NCI-H1105 treated with DMSO at 0.1 percent for 48 hours (cell line): ENCODE measurements around the gene OBP2A.
"Not testable (repeated sequence)": the region's sequence is repeated elsewhere in the genome, so short reads cannot be mapped to it uniquely, and the experiment has no call there.

Experiments
- DNase-seq: peaks from one replicate; lab custom pipeline; 2025; lab: John Stamatoyannopoulos, UW

The OBP2A gene

DNA sequence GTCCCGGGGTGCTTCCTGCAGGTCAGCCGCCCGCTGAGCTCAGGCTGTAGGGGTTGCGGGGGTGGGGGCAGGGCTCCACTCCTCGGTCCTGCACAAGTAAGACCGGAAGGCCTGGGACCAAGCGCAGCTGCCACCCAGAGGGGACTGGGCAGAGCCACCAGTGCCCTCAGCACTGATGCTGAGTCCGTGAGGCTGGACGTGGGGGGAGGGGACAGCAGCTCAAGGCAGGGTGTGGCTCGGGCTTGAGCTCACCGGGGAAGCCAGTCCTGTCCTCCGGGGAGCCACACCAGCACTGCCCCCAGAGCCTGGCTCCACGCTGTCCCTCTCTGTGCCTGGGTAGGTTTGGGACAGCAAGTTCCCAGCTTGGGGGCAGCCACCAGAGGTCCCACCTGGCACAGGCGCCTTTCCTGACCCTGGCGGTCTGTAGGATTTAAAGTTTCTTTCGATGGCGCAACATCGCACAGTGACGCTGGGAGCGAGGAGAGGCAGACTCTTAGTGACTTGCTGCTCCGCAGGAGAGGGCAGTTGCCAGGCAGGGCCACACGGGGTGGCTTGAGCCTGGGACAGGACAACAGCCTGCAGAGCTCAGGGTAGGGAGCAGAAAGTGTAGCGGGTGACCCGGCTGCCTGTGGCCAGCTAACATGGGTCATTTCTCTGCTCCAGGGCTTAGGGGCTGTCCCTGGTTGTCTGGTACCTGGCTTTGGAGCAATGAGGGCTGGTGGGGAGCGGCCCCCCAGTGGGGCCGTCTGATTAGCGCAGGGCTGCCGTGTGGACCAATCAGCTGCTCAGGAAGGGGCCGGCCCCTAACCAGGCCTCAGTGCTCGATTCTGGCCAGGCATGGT, 19.0 kb upstream of the OBP2A start:
- DNase-seq, result no peak

GRCh38 chr9:135528842-135529435, 17.0 kb upstream of the OBP2A start:
- DNase-seq, result not testable (repeated sequence)

DNA sequence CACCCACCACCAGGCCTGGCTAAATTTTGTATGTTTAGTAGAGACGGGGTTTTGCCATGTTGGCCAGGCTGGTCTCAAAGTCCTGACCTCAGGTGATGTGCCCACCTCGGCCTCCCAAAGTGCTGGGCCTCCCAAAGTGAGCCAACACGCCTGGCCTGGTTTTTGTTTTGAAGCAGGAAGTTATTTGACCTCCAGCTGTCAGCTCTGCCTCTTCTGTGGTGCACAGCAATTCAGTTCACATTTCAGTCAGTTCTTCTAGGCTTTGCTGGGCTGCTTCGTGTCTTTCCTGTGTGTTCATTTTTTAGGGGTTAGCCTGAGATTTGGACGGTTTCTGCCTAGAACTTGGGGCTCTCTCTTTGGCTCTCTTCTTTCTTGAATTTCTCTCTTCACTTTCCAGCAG, 15.8 kb upstream of the OBP2A start:
- no peak for DNase-seq

DNA sequence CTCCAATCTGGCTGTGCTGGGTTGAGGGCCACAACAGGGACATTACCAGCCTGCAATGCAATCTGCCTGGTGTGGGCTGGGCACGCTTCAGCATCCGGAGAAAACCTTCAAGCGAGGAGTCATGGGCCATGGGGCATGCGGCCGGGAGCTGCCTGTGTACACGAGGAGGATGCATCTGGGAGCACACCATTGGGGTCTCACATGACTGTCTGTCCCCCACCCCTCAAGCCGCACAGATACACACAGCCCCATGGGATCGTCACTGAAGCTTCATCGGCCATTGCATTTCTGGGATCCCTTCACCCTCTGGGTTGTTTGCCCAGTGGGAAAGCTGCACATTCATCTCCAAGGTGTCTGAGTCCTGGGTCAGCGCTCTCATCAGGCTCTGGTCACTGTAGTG, 14.8 kb upstream of the OBP2A start:
- no peak for DNase-seq

- DNase-seq, result no peak
Measured at GRCh38 chr9:135533113-135533512, 12.8 kb upstream of the OBP2A start.

DNA sequence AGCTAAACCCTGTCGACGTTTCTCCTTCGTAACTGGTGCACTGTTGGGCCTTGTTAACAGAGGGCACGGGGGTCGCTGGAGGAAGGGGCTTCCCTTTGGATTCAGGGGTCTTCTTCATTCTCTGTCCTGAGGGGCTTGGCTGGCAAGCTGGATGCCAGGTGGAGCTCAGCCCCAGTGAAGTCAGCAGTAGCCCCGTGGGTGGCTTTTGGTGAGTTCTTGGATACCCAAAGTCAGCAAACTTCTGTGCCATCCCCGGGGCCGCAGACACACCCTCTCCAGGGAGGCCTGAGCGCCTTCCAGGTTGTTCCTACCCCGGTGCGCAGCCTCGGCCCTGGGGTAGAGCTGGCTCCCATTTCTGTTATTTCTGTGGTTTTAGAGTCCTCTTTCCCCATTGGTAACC, 12.3 kb upstream of the OBP2A start:
- no peak for DNase-seq

DNA sequence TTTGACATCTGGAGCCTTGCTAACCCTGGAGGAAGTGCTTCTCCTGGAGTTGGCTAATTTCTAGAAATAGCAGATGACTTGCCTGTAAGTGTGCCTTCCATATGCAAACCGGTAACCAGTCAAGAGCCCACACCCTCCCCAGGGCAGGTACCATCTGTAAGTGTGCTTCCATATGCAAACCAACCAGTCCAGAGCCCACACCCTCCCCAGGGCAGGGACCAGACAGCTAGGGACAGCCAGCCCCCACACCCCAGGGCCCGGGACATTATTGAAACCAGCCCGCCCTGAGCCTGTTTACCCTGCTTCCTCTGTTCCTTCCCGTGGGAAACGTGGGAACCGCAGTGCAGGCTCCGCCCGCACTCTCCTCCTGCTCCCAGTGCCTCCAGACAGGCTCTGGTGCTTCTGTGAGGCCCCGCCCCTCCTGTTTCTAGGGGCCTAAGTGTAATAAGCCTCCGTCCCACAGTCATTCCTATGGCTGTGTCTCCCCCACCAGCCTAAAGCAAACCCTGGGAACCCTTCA, 11.7 kb upstream of the OBP2A start:
- not testable (repeated sequence) for DNase-seq

DNA sequence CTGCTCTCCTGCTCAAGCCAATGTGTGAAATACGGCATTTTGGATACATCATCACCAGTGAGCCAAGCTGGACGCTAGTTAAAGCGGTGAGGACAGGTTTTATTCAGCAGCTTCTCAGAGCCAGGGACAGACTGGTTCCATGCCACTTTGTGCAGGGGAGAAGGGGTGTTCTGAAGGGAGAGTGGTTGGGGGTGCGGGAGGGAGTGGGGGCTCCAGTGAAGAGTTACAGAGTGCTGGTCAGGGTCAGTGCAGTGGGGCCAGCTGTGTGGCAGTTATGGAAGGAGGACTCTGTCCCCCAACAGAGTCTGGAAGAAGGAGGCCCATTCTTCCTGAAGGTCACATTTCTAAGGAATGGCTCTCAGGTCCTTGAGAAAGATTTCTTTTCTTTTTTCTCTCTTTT, 11.1 kb upstream of the OBP2A start:
- not testable (repeated sequence) for DNase-seq

- not testable (repeated sequence) for DNase-seq
Measured at GRCh38 chr9:135535631-135536030, 10.3 kb upstream of the OBP2A start.

DNA sequence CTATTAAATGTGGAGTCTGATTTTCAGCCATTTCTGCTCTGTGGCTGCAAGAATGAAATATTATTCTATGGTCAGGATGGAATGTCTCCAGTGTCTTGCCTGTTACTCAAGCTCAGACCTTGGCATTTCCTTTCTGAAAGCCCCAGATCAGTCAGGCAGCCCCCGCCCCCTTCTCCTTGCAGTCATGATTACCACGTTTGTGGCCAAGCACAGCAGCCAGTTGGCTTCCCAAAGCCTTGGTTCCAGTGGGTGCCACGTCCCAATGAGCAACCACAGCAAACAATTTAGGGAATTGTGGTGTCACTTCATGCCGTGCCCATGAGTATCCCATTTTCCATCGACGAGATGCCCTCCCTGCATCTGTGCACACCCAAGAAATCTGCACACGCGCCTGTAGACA, 9.7 kb upstream of the OBP2A start:
- no peak for DNase-seq

DNA sequence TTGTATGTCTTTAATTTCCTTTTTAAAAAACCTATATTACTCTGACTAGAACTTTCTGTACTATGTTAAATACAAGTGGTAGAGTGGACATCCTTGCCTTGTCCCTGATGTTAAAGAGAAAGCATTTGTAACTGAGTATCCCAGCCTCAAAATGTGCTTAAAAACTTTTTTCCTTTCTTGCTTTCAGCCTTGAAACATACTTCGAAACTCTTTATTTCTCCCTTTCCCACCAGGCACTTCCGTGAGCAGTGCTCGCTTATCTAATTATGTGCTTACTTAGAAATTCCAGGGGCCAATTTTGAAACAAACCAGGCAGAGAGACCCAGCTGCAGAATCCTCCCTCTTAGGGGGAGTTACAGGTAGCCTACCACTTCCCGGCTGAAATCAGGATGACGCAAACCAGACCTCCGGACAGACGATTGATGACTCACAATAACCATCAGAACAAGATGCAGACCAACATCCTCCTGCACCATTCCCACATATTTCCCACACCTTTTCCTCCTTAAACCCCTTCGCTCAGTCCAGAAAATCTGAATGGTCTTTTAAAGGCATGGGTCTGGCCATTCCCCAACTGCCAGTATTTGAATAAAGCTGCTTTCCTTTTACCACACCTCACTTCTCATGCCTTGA, 2.5 kb upstream of the OBP2A start:
- not testable (repeated sequence) for DNase-seq

DNA sequence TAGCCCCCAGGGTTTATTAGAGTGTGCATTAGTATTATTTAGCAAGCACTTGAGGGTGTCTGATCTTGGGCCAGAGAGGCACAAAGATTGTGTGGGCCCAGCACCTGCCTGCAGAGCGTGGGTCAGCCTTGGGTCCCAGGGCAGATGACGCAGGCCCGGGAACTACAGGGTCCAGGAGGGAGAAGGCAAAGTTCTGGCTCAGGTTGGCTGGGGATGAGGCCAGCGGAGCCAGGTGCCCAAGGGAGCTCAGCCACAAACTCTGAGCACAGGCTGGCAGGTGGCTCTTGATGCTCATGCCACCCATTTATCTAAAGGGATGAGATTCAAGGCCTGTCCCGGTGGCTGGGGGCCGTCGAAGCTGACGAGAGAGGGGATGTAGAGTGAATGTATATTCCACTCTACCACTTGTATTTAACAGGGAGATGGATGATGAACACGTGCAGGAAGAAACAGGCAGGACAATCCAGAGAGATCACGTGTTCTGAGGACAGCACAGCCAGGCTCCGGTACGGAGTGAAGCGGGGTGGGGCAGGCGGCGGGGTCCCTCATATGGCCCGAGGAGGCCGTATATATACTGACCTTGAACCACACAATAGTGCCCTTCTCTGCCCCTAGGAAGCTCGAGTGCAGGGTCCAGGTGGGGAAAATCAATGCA, 818 bp upstream of the OBP2A start:
- no peak for DNase-seq

GRCh38 chr9:135546792-135547617, 1.1 kb downstream of the OBP2A start:
- not testable (repeated sequence) for DNase-seq

DNA sequence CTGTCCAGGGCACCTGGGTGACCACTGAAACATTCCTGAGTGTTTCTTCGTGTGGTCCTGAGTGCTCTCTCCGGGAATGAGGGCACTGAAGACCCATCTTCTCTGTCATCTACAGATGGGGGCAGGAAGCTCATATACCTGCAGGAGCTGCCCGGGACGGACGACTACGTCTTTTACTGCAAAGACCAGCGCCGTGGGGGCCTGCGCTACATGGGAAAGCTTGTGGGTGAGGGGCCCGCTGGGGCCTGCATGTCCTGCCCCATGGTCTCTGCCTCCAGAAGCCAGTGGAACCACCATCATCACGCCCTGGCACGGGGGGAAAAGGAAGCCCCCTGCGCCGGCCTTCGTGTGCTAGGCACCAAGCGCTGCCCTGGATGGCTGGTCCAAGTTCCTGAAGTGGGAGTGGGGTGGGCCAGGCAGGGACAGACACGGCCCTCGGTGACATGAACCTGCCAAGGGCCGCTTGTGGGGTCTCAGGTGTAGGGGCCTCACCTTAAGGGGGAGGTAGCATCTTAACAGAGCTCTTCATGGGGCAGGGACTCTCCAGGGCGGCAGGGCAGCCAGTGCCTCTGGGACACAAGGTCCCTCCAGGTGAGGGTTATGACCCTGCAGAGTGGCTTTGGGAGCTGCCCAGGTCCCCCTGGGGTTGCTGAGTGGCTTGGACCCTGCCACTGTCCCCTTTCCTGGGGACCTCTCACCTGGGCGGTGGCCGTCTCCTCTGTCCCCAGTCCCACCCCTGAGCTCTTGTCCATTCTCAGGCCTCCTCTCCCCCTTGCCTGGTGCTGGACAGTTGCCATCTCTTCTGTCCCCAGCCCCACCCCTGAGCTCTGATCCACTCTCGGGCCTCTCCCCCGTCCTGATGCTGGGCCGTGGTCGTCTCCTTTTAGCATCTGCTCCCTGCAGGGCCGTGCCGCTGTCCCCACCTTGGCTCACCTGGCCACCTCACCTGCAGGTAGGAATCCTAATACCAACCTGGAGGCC, 2.1 kb downstream of the OBP2A start:
- DNase-seq, result no peak

GRCh38 chr9:135549478-135550343, 3.8 kb downstream of the OBP2A start:
- DNase-seq, result not testable (repeated sequence)

DNA sequence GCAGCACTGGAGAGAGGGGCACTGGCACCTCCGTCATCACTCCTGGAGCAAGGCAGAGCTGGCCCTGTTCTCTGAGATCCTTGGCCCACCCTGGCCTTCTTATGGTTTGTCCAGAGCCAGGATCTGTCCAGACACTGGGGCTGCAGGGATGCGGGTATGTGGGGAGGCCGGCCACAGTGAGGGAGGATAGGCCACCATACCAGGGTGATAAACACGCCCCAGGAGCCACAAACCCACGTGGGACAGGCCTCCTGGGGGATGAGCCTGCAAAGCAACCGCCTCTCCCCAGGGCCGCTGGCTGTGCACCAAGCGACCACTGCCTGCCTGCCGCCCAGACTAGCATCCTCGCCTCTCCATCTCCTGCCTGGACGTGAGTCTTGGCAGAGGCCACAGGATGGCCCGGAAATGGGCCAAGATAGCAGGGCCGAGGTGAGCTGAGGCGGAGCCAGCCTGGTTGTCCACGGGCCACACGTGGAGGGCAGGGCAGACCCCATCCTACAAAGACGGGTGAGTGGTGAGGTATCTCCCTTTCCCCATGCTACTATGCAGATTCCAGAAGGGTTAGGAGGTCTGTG, 4.5 kb downstream of the OBP2A start:
- DNase-seq, result no peak

DNA sequence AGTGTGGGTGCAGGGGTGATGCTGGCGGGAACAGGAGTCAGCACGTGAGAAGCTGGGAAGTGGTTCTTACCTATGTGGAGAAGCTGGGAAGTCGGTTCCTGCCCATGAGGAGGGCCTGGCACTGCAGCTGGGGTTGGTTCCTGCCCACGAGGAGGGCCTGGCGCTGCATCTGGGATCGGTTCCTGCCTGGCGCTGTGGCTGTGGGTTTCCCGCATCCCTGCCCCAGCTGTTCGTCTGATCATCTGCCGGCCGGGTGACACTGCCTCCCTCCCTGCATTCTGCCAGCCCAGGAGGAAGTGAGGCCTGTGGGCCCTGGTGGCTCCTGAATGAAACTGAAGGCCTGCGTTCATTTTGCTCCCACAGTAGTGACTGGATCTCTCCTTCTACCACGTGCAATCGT, 5.1 kb downstream of the OBP2A start:
- DNase-seq, result no peak

GRCh38 chr9:135551456-135551855, 5.5 kb downstream of the OBP2A start:
- no peak for DNase-seq
